ENCODE measurements around the gene NCOA3. TPM values are rescaled to one million over a fixed set of nuclear protein-coding genes. Genes with fewer than 3 reads are reported as not detected.

The NCOA3 gene
- total RNA-seq, 1 experiment from 2014 or later = 25.9 TPM

DNA sequence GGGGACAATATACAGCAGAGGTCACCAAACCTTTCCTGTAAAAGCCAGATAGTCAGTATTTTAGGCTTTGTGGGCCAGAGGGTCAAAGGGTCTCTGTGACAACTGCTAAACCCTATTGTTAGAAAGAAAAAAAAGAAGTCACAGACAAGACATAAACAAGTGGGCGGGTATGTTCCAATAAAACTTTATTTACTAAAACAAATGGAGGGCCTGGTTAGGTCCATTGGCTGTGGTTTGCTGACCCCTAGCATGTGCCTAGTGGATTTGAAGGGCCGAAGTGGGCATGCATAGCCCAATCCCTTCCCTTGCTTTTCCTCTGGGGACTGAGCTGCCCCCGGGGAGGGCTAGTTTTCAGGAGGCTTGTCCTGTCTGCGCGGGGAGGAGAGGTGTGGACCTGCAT, 204.7 kb downstream of the NCOA3 start:
- intact Hi-C loops (cut with micrococcal nuclease) = no loop called here
- H3K79me2 ChIP-seq (ENCODE audit: insufficient read depth, low read length) = no peaks in the 10 kb centered on the region
- DNase-seq (ENCODE audit: low read depth, low spot score) (no peak), ATAC-seq (no peak)
- no peaks in the 10 kb centered on the region for H3K27me3 ChIP-seq (ENCODE audit: insufficient read depth, low read length)
- TF ChIP-seq EZH2phosphoT487 (IDR thresholded peaks at IDR 0.05; ENCODE audit: borderline replicate concordance) (no peak), FOSL1 (IDR thresholded peaks at IDR 0.05; ENCODE audit: low read depth) (no peak), POLR2AphosphoS5 (IDR thresholded peaks at IDR 0.05; ENCODE audit: low read depth, low read length) (no peak), ZFX (IDR thresholded peaks at IDR 0.05) (no peak), SRF (IDR thresholded peaks at IDR 0.05; ENCODE audit: low read depth) (no peak), SP1 (IDR thresholded peaks at IDR 0.05; ENCODE audit: low read depth) (no peak), JUND (IDR thresholded peaks at IDR 0.05) (no peak), POLR2A (IDR thresholded peaks at IDR 0.05; ENCODE audit: borderline replicate concordance, extremely low read depth, insufficient read depth, insufficient read length) (no peak)
- TF ChIP-seq, protein P1, sequence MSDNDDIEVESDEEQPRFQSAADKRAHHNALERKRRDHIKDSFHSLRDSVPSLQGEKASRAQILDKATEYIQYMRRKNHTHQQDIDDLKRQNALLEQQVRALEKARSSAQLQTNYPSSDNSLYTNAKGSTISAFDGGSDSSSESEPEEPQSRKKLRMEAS (IDR thresholded peaks at IDR 0.05) = no peak
- TF ChIP-seq, protein P2, sequence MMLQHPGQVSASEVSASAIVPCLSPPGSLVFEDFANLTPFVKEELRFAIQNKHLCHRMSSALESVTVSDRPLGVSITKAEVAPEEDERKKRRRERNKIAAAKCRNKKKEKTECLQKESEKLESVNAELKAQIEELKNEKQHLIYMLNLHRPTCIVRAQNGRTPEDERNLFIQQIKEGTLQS (IDR thresholded peaks at IDR 0.05) = no peak
- H3K4me3 ChIP-seq (replicated peaks in 1 of 2; ENCODE audit: low read depth in 1 of 2, low read length in 2 of 2) = no peak overlapping the region
- H3K27ac ChIP-seq (ENCODE audit: low read depth, low read length) = no peak overlapping the region
- H3K9me2 ChIP-seq (ENCODE audit: insufficient read depth) = no peaks in the 10 kb centered on the region
- POLR2A ChIA-PET = no interaction called here
- H3K9me3 ChIP-seq (ENCODE audit: control insufficient read depth in 1 of 2, insufficient read depth in 1 of 2, low read depth in 1 of 2, low read length in 2 of 2) = no peaks in the 10 kb centered on the region
- no peaks in the 10 kb centered on the region for H4K20me1 ChIP-seq (ENCODE audit: insufficient read depth)
- no peak overlapping the region for H3K9ac ChIP-seq (ENCODE audit: low read length)
- RAD21 ChIA-PET (ENCODE audit: low non-redundant PET in 1 of 2, low total read pairs in 2 of 2, uncharacterized antibody in 2 of 2, unreplicated experiment in 2 of 2) = no interaction called here
- BruUV-seq (replicated peaks) = no TSS peak
- H2AFZ ChIP-seq (ENCODE audit: low read depth, low read length, poor library complexity, severe bottlenecking) = no peak overlapping the region
- no peak overlapping the region for H3K4me2 ChIP-seq (ENCODE audit: low read length)
- H3K4me1 ChIP-seq (ENCODE audit: control insufficient read depth in 1 of 2, insufficient read depth in 2 of 2, low read length in 2 of 2) = peaks cover 4 to 10% of the 10 kb centered on the region in 2 experiments; a peak in 3 of 4 replicates
- H3K36me3 ChIP-seq (ENCODE audit: control insufficient read depth in 1 of 2, insufficient read depth in 2 of 2, low read length in 2 of 2) = no peaks in the 10 kb centered on the region
- CTCF ChIA-PET = interaction anchor here (0.7 to 1.4 kb wide), 2 partner anchors 510 to 914 kb away, joined by 3 to 5 read pairs; no protein-coding TSS in a partner anchor

Other genes with a start within 250 kb of the NCOA3 start
- gene ZMYND8, start 145.2 kb upstream of the NCOA3 start, total RNA-seq (2021; ENCODE audit: unreplicated experiment) = 29.0 TPM

All from HCT116 (cell line).